HepG2 (cell line): ENCODE results near the gene BCAS4. TPM values are rescaled to one million over a fixed set of nuclear protein-coding genes. Genes with fewer than 3 reads are reported as not detected.
A peak's percentile ranks its signal among the peaks of the same experiment; 100 is the strongest.

Experiments used
- AGO2 ChIP-seq: fragments of 200-400 bp; formaldehyde crosslinking; optimal IDR thresholded peaks from 2 replicates; pipeline ENCODE3; 2017; ENCODE audit warnings: mild to moderate bottlenecking, low read depth, low read length, moderate library complexity
- CREB3 ChIP-seq: sonication (generic); formaldehyde crosslinking; IDR thresholded peaks from 2 replicates; pipeline ENCODE4 v1.5.0; 2020; ENCODE audit warnings: missing genetic modification reagents
- DNMT1 ChIP-seq: sonication (generic); formaldehyde crosslinking; IDR thresholded peaks from 2 replicates; pipeline ENCODE4 v1.5.1; 2020; ENCODE audit warnings: mild to moderate bottlenecking, missing genetic modification reagents
- FOSL1 ChIP-seq: sonication (generic); formaldehyde crosslinking; IDR thresholded peaks from 2 replicates; pipeline ENCODE4 v1.9.0; 2021; ENCODE audit warnings: missing genetic modification reagents, borderline replicate concordance
- FOSL2 ChIP-seq: sonication (generic); formaldehyde crosslinking; IDR thresholded peaks from 2 replicates; pipeline ENCODE4 v1.4.0; 2020; ENCODE audit warnings: missing genetic modification reagents
- GATAD2A ChIP-seq: IDR thresholded peaks from 2 replicates; pipeline ENCODE4 v1.6.1; 2016
- GTF3A ChIP-seq: sonication (generic); formaldehyde crosslinking; conservative IDR thresholded peaks from 2 replicates; pipeline ENCODE4 v1.4.0; 2020; ENCODE audit warnings: mild to moderate bottlenecking, missing genetic modification reagents
- IRF2 ChIP-seq: IDR thresholded peaks from 2 replicates; pipeline ENCODE4 v1.6.1; 2018; ENCODE audit warnings: missing genetic modification reagents, missing compliant biosample characterization
- NFYC ChIP-seq: IDR thresholded peaks from 2 replicates; pipeline ENCODE4 v1.6.1; 2016; ENCODE audit warnings: missing genetic modification reagents, missing compliant biosample characterization
- PHF5A ChIP-seq: IDR thresholded peaks from one replicate; pipeline ENCODE4 v1.6.1; 2018; ENCODE audit warnings: low read depth, missing genetic modification reagents; ENCODE audit not compliant: unreplicated experiment
- PTBP1 ChIP-seq: fragments of 200-400 bp; formaldehyde crosslinking; IDR thresholded peaks from 2 replicates; pipeline ENCODE4 v1.6.1; 2018; ENCODE audit warnings: low read length, low read depth; ENCODE audit not compliant: poor library complexity, severe bottlenecking
- REPIN1 ChIP-seq: sonication (generic); formaldehyde crosslinking; IDR thresholded peaks from 2 replicates; pipeline ENCODE4 v1.8.0; 2022; ENCODE audit warnings: missing genetic modification reagents, low read depth, mild to moderate bottlenecking, borderline replicate concordance
- SAP130 ChIP-seq: IDR thresholded peaks from 2 replicates; pipeline ENCODE4 v1.6.1; 2016; ENCODE audit warnings: low read depth
- SNAPC5 ChIP-seq: sonication (generic); formaldehyde crosslinking; IDR thresholded peaks from 2 replicates; pipeline ENCODE4 v1.8.1; 2023; ENCODE audit warnings: mild to moderate bottlenecking, missing genetic modification reagents, borderline replicate concordance
- SP2 ChIP-seq: sonication (generic); formaldehyde crosslinking; IDR thresholded peaks from 2 replicates; pipeline ENCODE4 v1.5.1; 2020; ENCODE audit warnings: mild to moderate bottlenecking, missing genetic modification reagents
- TCF7 ChIP-seq: sonication (generic); IDR thresholded peaks from 2 replicates; pipeline ENCODE4 v1.6.1; 2016; ENCODE audit warnings: antibody characterized with exemption, low read depth
- ZBTB26 ChIP-seq: IDR thresholded peaks from 2 replicates; pipeline ENCODE4 v1.6.1; 2016; ENCODE audit warnings: missing compliant biosample characterization, missing genetic modification reagents, borderline replicate concordance
- ZBTB7A ChIP-seq: sonication (generic); formaldehyde crosslinking; IDR thresholded peaks from 2 replicates; pipeline ENCODE4 v1.8.0; 2022; ENCODE audit warnings: mild to moderate bottlenecking, missing genetic modification reagents
- ZBTB7B ChIP-seq: sonication (generic); formaldehyde crosslinking; IDR thresholded peaks from 2 replicates; pipeline ENCODE4 v1.4.0; 2020; ENCODE audit warnings: missing genetic modification reagents
- ZMYM2 ChIP-seq: sonication (generic); formaldehyde crosslinking; IDR thresholded peaks from 2 replicates; pipeline ENCODE4 v1.8.0; 2022; ENCODE audit warnings: mild to moderate bottlenecking, missing genetic modification reagents
- ZNF292 ChIP-seq: sonication (generic); formaldehyde crosslinking; IDR thresholded peaks from 2 replicates; pipeline ENCODE4 v1.8.1; 2022; ENCODE audit warnings: mild to moderate bottlenecking, low read depth, missing genetic modification reagents, borderline replicate concordance
- ZNF431 ChIP-seq: sonication (generic); formaldehyde crosslinking; IDR thresholded peaks from 2 replicates; pipeline ENCODE4 v1.9.0; 2022; ENCODE audit warnings: missing genetic modification reagents, low read depth, mild to moderate bottlenecking, borderline replicate concordance
- ZNF451 ChIP-seq: sonication (generic); formaldehyde crosslinking; IDR thresholded peaks from 2 replicates; pipeline ENCODE4 v1.5.0; 2020; ENCODE audit warnings: mild to moderate bottlenecking, missing genetic modification reagents
- ZNF501 ChIP-seq: sonication (generic); formaldehyde crosslinking; IDR thresholded peaks from 2 replicates; pipeline ENCODE4 v1.5.1; 2020; ENCODE audit warnings: mild to moderate bottlenecking, moderate library complexity, missing genetic modification reagents
- ZNF768 ChIP-seq: sonication (generic); formaldehyde crosslinking; IDR thresholded peaks from 2 replicates; pipeline ENCODE4 v1.4.0; 2020; ENCODE audit warnings: missing genetic modification reagents
- ZNF784 ChIP-seq: sonication (generic); formaldehyde crosslinking; IDR thresholded peaks from 2 replicates; pipeline ENCODE4 v1.5.1; 2020; ENCODE audit warnings: missing genetic modification reagents, mild to moderate bottlenecking, borderline replicate concordance
- polyA plus RNA-seq, 8 experiments: library from polyadenylated mRNA; depleted of rRNA in 3 of 8; stranded (reverse) in 7 of 8; unstranded in 1 of 8; fragments of >200 nt; fragmentation: Illumina TruSeq in 4 of 8; extraction: Trizol in 4 of 8; gene quantifications; 2 replicates each; pipeline versions ENCODE4 v1.2.1 to v1.2.3, GENCODE V29; 2011 to 2016; ENCODE audit warnings: low read depth in 4 of 8, missing spikeins in 1 of 8, mixed read lengths in 1 of 8; ENCODE audit not compliant: insufficient read depth in 1 of 8
- total RNA-seq, 5 experiments: library from RNA; depleted of rRNA; stranded (reverse); fragments of >200 nt; fragmentation: Illumina TruSeq; extraction: Trizol; gene quantifications; 2 replicates each; pipeline ENCODE4 v1.2.3, GENCODE V29; 2016; ENCODE audit warnings: low read depth in 1 of 5

BCAS4 gene
- total and polyA plus RNA-seq, 2 of the 13 experiments (the other 11 are each of a cell fraction or from before 2014, with no cell fraction given) = 7.2 to 8.0 TPM

GRCh38 chr20:50868509-50869495, 73.9 kb downstream of the BCAS4 start (continued):
- TF ChIP-seq ZBTB26 (CRISPR knock-in tag) = no peak
- TF ChIP-seq GATAD2A (CRISPR knock-in tag) = peak; percentile 26; the same call in 1 of the 2 replicates
- TF ChIP-seq FOSL2 (CRISPR knock-in tag) = peak; percentile 87
- TF ChIP-seq SP2 (CRISPR knock-in tag) = no peak
- peak; percentile 62 for TF ChIP-seq SAP130 (CRISPR knock-in tag)
- no peak for TF ChIP-seq AGO2
- TF ChIP-seq FOSL1 (CRISPR knock-in tag) = peak; percentile 35; the same call in 1 of the 2 replicates
- 0 out of 2 replicates have a peak, but pooled peaks have one; percentile 25 for TF ChIP-seq ZNF768 (CRISPR knock-in tag)
- no peak for TF ChIP-seq PTBP1
- peak; percentile 24; the same call in 1 of the 2 replicates for TF ChIP-seq ZNF292 (CRISPR knock-in tag)
- TF ChIP-seq GTF3A (CRISPR knock-in tag) = no peak
- TF ChIP-seq SNAPC5 (CRISPR knock-in tag) = no peak
- peak; percentile 41; the same call in 1 of the 2 replicates for TF ChIP-seq REPIN1 (CRISPR knock-in tag)
- TF ChIP-seq PHF5A (CRISPR knock-in tag) = no peak
- peak; percentile 25; the same call in 1 of the 2 replicates for TF ChIP-seq ZNF501 (CRISPR knock-in tag)
- no peak for TF ChIP-seq ZNF431 (CRISPR knock-in tag)
- 0 out of 2 replicates have a peak, but pooled peaks have one; percentile 54 for TF ChIP-seq ZMYM2 (CRISPR knock-in tag)
- no peak for TF ChIP-seq ZNF451 (CRISPR knock-in tag)
- peak; percentile 64; the same call in 1 of the 2 replicates for TF ChIP-seq ZBTB7A (CRISPR knock-in tag)
- TF ChIP-seq NFYC = no peak
- TF ChIP-seq CREB3 (CRISPR knock-in tag) = no peak
- no peak for TF ChIP-seq ZBTB7B
- no peak for TF ChIP-seq ZNF784 (CRISPR knock-in tag)
- TF ChIP-seq TCF7 = 0 out of 2 replicates have a peak, but pooled peaks have one; percentile 19
- peak; percentile 10; the same call in 1 of the 2 replicates for TF ChIP-seq IRF2
- TF ChIP-seq DNMT1 (CRISPR knock-in tag) = no peak
